Tongue (tissue), 2 donors: ENCODE measurements around the gene AOAH. TPM values are rescaled to one million over a fixed set of nuclear protein-coding genes. Genes with fewer than 3 reads are reported as not detected.

ENCODE experiments used
- DNase-seq: peaks from one replicate; pipeline ENCODE4 v3.0.0-alpha.2; 2015
- total RNA-seq: library from RNA; depleted of rRNA; stranded (reverse); fragments of >200 nt; gene quantifications from one replicate; pipeline ENCODE4 v1.2.3, GENCODE V29; 2014

AOAH gene
- total RNA-seq, 1 donor from 2014 or later = 3.4 TPM

- no peak for DNase-seq
Measured at GRCh38 chr7:36464271-36464670, 260.0 kb downstream of the AOAH start.
